GM18498 (cell line): ENCODE results near the gene USH1C.

ENCODE experiments used
- ATAC-seq: cut with Tn5 transposase; IDR thresholded peaks from one replicate; pipeline ENCODE4 v1.9.1; 2021; ENCODE audit warnings: mild to moderate bottlenecking, moderate library complexity; ENCODE audit not compliant: unreplicated experiment

Gene USH1C

DNA sequence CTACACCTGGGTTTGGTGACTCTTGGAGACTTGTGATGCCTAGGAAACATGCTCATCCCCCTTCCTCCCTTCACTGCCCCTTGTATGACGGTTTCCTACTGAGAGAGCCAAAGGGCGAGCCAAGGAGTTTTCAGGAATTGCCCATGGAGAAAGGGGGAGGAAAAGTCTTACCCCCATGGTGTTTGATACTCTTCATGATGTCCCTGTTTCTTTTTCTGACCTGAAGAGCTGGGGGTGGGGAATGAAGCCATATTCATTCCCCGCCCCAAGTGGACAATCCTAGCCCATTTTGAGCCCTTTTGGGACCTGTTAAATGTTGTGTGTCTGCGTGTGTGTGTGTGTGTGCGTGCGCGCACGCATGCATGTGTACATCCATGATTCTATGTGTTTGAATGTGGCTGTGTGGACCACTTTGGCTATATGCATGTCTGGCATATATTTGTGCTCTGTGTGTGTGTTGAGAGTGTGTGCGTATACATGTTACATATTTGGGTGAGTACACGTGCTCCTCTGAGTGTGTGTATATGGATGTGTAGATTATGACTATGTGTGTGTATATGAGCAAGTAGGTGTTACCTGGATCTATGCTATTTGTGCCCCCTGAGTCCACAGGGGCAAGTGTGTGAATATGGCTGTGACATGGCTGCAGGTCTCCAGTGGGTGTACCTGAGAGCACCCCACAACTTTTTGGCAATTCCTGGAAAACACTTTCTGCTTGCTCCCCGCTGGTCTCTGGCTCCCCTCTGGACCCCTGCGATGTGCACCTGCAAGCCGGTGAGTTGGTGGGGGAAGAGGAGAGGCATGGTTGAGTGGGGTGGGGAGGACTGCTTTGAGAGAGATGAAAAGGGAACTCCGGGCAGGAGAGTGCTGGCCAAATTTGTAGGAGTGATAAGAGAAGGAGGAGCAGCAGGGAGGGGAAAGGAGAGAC lies 27.5 kb upstream of the USH1C start:
- no peak for ATAC-seq

DNA sequence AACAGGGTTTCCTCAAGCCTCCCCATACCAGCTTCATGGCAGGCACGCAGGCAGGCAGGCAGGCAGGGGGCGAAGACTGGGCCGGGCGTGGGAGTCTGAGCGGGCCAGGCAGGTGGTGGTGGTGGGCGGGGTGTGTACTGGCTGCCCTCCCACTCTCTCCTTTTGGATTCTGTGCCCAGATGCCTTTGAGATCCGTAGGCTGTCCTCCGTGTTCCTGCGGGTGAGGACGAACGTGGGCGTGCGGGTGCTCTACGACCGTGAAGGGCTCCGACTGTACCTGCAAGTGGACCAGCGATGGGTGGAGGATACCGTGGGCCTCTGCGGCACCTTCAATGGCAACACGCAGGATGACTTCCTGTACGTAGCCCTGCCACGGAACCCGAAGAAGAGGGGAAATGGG lies 25.8 kb upstream of the USH1C start:
- ATAC-seq = no peak

DNA sequence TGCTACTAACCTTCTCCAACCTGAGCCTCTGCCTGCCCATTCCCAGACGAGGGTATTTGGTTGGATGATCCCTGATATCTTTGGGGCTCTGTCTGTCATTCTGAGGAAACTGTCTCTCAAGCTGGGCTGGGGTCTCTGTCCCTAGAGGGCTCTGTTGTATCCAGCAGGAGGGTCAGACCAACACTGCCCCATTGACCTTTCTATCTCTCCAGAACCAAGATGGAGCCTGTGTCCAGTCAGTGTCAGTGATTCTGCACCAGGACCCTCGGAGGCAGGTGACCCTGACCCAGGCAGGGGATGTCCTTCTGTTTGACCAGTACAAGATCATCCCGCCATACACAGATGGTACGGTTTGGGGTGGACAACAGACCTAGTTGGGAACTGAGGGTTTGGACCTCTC lies 24.7 kb upstream of the USH1C start:
- no peak for ATAC-seq

DNA sequence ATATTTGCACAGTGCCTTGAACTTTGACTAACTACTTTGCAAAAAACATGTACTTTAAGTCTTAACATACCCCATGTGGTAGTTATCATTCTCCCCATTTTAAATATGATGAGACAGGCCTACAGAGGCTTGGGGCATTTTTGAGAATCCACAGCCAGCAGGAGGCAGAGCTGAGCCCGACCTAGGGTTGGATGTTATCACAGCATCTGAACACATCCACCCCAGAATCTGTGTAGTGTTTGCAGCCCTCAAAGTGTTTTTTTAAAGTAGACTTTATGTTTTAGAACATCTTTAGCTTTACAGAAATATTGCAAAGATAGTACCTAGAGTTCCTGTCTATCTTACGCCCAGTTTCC lies 20.4 kb upstream of the USH1C start:
- ATAC-seq = no peak

DNA sequence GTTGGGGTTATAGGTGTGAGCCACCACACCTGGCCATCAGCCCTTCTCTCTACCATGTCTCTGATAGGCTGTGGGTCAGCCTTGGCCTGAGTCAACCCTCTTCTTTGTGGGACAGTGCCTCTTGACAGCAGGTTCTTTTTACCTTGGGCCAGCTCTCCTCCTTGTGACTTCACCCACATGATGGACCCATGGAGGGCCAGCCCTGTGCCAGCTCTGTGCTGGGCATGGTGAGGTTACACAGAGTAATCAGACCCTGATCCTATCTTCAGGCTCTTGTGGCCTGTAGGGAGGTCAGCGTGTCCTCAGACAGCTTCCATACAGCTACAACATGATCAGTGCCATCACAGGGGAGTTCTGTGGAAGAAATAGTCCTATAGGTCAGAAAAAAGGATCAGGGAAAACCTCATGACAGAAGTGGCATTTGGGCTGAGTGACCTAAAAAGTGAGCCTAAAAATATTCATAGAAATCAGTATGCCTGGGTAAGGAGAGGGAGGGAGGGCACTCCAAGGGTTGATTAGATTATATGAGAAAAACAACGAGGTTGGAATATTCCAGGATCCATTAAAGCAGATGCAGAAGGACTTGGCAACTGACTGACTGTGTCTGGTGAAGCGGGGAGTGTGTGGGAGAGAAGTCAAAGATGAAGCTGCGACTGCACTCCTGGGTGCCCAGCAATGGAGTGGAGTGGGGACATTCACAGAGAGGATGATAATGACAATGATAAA lies 19.9 kb upstream of the USH1C start:
- ATAC-seq = no peak

DNA sequence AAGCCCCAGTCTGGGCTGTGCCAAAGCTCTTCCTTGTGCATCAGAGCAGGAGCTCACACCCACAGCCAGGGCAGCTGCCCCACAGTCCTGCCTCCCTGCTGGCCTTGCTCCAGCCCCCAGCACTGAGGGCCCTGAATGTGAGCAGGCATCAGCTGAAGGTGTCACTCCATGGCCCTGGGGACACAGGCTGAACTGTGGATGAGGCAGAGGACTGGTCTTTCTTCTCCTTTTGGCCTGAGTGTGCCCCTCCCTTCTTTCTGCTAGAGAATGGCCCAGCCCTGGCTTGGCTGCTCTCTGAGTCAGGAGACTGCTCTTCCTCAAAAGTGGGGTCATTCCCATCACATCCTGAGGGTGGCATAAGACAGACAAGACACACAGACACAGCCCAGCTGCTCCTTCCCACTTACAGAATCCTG lies 19.0 kb upstream of the USH1C start:
- no peak for ATAC-seq

DNA sequence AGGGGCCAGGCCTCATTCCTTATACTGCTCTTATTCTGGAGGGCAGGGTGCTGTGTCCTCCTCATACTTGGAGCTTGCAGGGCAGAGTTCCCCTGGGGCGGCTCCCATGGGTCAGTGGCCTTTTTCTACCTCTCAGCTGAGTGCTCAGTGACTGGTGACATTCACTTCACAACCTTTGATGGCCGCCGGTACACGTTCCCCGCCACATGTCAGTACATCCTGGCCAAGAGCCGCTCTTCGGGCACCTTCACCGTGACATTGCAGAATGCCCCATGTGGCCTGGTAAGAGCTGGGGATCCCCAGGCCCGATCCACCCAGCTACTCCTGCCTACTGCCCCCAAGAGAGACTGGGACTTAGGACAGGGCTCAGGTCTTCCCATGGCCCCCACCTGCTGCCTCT lies 17.3 kb upstream of the USH1C start:
- ATAC-seq = no peak

DNA sequence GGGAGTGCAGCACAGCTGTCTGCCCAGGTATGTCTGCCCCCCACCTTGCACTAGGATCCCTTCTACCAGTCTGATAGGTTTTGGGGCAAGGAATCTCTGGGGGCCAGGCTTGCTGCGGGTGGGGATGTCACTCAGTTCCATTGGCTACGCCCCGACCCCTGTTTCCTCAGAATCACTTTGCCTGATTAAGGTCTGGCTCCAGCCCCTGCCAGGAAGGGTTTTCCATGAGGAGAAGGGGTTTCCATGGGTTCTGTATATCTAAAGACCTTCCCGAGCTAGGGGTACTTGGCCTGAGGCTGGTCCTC lies 16.8 kb upstream of the USH1C start:
- ATAC-seq = no peak

DNA sequence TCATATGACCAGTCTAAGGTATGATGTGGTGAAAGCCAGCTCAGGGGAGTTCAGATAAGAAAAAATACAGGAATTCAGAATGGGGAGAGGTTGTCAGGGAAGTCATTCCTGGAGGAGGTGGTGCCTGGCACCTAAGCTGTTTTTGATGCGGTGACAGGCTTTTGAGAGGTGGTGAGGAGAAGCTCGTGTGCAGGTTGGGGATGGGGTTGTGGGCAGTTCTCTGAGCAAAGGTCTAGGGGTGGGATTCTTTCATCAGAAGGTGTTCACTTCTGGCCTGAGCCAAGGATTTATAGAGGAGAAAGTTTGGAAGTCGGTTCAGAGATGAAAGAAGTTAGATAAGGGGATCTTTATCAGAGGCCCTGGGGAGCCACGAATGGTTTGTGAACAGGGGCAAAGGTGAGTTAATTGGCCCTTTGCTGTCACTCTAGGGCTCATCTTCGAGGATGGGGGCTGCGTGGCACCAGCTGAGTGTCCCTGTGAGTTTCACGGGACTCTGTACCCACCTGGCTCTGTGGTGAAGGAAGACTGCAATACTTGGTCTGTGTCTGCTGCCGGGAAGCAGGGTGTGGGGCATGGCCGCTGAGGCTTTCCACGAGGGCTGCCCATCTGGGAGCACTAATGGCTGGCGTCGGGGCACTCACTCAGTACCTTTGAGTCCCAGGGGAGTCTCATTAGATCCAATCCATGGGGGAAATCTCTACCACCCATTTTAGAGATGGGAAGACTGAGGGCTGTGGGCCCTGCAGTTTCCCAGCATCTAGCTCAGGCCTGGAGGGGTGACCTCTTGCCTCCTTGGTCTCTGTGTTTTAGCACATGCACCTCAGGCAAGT lies 16.3 kb upstream of the USH1C start:
- no peak for ATAC-seq

DNA sequence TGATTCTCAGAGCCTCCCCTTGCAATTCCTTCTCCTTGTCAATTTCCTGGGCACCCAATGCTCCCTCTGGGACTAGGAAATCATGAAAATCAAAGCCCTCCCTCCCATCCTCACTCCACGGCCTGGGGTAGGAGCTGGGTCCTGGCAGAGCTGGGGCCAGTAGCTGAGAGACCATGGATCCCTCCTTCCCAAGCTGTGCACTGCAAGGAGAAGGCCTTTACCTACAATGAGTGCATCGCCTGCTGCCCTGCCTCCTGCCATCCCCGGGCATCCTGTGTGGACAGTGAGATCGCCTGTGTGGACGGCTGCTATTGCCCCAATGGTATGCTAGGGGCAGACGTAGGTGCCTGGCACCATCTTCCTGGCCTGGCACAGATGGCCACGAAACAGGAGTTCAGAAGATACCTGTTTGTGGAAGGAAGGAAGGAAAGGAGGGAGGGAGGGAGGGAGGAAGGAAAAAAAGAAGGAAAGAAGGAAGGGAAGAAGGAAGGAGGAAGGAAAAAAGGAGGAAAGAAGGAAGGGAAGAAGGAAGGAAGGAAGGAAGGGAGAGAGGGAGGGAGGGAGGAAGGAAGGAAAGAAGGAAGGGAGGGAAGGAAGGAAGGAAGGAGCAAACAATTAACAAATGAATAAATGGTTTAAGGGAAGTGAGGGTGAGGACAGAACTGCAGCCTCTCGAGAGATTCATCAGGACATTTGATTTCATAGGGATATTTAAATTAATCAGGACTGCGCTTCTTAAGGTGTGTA lies 15.3 kb upstream of the USH1C start:
- ATAC-seq = no peak

DNA sequence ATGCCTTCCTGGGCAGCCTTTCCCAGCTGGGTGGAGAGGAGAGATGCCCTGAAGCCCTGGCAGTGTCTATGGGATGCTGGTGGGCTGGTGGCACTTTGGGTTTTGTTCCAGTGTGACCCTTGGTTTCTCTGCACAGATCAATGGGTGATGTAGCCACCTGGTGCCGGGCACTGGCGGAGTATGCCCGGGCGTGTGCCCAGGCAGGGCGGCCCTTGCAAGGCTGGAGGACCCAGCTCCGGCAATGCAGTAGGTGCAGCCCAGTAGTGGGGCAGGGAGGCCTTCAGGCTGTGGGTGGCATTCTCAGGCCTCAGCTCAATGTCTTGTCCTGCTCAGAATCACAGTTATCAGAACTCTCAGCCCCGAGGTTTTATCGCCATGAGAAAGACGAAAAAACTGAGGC lies 14.7 kb upstream of the USH1C start:
- no peak for ATAC-seq

DNA sequence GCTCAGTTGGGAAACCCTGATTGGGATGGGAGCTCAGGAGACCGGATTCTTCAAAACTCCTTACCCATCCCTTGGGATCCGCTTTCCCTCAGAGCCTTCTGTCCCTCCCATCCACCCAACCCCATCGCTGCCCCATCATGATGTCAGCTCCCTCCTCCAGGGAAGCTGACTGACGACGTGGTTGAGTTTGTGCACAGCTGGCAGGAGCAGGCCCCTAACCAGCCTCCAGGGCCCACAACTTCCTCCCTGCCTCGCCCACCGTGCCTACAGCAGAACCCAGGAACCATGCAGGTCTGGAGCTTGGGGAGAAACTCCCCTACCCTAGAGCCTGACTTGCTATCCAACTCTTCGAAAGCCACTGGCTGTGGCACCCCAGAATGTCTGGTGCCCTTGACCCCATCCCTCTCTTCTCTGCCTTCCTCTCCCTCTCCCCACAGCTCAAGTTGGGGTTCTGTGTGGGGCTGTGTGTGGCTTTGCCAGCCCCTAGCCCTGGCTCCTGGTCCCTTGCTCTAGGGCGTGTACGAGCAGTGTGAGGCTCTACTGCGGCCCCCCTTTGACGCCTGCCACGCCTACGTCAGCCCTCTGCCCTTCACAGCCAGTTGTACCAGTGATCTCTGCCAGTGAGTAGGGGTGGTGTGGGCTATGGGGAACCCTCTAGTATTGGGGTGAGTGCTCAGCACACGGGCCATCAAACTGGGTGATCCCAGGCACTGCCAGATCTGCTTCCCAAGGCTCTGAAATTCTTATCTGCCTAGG lies 14.0 kb upstream of the USH1C start:
- no peak for ATAC-seq

DNA sequence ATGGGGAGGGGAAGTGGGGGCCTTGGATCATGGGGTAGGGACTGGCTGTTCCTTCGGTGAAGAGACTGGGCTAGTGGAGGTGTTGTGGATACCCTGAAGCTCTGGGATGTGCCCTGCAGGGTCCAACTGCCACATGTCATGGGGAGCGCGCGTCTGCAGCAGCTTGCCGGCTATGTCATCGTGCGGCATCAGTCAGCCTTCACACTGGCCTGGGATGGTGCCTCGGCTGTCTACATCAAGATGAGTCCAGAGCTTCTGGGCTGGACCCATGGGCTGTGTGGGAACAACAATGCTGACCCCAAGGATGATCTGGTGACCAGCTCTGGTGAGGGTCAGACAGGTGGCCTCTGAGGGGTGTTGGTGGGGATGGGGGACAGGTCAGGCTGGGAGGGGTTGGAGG lies 12.8 kb upstream of the USH1C start:
- no peak for ATAC-seq

DNA sequence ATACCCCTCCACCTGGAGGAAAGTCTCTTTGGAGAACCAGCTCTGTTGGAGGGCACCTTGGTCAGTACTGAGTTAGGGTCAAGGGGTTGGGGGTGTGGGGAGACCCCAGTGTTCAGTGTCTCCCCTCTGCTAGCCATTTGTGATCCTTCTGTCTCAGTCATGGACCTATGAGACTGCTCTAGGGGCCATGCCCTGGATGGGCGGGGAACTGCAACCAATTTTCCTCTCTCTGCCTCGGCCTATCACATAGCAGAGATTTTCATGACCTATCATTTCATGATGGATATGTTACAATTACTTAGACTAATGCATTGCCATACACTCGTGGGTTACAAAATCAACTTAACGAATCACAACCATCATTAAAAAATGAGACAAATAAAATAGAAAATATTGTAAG lies 10.3 kb upstream of the USH1C start:
- ATAC-seq = no peak

DNA sequence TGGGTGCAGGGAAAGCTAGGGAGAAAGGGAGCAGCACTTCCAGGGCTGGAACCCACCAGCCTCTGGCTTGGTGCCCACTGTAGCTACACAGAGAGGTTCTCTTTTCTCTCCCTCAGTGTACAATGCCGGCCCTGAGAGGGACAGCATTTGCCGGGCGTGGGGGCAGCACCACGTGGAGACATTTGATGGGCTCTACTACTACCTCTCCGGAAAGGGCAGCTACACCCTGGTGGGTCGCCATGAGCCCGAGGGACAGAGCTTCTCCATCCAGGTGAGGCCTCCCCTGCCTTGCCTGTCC lies 9.0 kb upstream of the USH1C start:
- no peak for ATAC-seq

DNA sequence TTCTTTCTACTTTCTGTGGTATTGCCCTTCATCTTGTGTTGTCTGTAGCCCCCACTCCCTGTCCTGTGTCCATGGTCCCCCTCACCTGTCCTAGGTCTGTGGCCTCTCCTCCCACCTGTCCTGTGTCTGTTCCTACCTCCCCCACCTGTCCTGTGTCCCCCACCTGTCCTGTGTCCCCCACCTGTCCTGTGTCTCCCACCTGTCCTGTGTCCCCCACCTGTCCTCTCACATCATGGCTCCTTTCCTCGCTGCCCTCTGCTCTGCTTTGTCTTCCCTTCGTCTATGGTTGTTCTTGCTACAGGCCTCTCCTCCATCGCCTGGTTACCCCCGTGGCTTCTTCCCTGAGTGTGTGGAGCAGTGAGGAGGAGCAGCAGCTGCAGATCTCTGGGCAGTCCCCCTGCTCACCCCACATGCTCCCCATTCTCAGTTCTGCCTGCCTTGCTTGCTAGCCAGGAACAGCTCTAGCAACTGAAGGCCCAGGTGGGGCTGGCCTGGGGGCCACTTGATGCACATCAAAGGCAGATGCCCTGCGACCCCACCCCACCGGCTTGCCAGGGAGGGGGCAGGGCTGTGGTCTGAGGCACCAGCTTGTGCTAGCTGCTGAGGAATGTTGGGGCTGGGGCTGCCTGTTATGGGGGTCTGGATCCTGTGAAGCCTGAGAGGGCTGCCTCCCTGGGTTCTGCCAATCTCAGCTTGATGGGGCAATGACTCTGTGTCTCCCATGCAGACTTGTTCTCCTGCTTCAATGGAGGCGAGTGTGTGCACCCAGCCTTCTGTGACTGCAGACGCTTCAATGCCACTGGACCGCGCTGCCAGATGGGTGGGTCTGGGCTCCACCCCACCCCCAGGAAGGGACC lies 8.4 kb upstream of the USH1C start:
- no peak for ATAC-seq

DNA sequence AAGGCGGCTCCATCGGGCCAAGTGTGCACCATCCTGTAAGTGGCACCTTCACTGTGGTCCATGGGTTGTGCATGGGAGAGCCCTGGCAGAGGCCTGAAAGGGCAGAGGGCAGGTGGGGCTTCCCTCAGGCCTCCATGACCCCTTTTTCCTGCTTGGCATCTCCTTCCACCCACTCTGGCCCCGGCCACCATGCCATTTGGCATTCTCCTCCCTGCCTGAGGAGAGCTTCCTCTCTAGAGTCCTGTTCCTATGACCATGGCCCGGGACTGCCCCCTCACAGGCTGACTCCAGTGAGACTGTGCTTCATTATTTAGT lies 7.8 kb upstream of the USH1C start:
- no peak for ATAC-seq

DNA sequence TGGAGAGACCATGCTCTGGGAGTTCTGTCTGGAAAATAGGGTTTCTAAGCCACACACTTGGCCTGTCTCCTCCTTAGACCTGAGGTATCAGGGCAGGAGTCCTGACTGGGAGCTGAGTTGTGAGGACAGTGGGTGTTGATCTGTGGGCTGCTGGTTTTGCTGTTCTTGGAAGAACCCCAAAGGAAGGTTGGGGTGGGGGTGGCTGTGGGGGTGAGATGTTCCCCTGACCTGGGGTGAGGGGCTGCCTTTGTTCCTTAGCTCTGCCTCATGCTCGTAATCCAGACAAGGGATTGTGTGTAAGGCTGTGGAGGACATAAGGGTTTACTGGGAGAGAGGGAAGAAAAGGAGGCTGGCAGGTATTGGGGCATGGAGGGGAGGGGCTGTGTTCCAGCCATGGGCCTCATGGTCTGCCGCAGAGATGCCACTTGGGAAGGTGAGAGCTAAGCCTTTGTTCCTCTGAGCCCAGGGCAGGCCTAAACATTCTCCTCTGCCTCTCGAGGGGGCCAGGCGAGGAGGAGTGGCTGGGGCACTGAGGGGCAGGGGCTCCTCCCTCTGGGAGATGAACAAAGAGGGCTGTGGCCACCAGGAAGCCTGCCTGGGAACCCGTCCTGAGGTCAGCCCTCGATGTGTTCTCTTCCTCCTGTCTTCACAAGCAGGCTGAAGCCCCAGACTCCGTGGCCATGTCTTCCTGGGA lies 7.3 kb upstream of the USH1C start:
- ATAC-seq = no peak
